Measurements from ENCODE around the gene CST9. TPM values are rescaled to one million over a fixed set of nuclear protein-coding genes. Genes with fewer than 3 reads are reported as not detected.

The CST9 gene
- total and polyA plus RNA-seq, 2 of the 13 experiments (the other 11 are each of a cell fraction or from before 2014, with no cell fraction given): 0.07 TPM; not detected in 1

GRCh38 chr20:23652926-23653325, 47.2 kb upstream of the CST9 start (continued):
- TF ChIP-seq ZBTB4 (CRISPR knock-in tag; IDR thresholded peaks at IDR 0.05; ENCODE audit: borderline replicate concordance) (no peak), ZNF644 (CRISPR knock-in tag; IDR thresholded peaks at IDR 0.05; ENCODE audit: low read depth) (peak; percentile 42; the same call in 1 of the 2 replicates), U2AF1 (optimal IDR thresholded peaks at IDR 0.05; ENCODE audit: low read depth, low read length) (no peak), EEA1 (CRISPR knock-in tag; IDR thresholded peaks at IDR 0.05; ENCODE audit: borderline replicate concordance) (peak; percentile 82; the same call in 1 of the 2 replicates), DZIP1 (CRISPR knock-in tag; IDR thresholded peaks at IDR 0.05) (0 out of 2 replicates have a peak, but pooled peaks have one; percentile 64), ZNF441 (CRISPR knock-in tag; IDR thresholded peaks at IDR 0.05; ENCODE audit: borderline replicate concordance) (no peak), ZNF850 (CRISPR knock-in tag; conservative IDR thresholded peaks at IDR 0.05) (no peak), STAT6 (CRISPR knock-in tag; IDR thresholded peaks at IDR 0.05; ENCODE audit: borderline replicate concordance) (0 out of 2 replicates have a peak, but pooled peaks have one; percentile 10), DBP (CRISPR knock-in tag; IDR thresholded peaks at IDR 0.05; ENCODE audit: not compliant biosample characterization) (no peak), GFI1 (CRISPR knock-in tag; IDR thresholded peaks at IDR 0.05; ENCODE audit: borderline replicate concordance) (no peak), ATF4 (CRISPR knock-in tag; IDR thresholded peaks at IDR 0.05) (no peak), ZBTB21 (CRISPR knock-in tag; IDR thresholded peaks at IDR 0.05) (0 out of 2 replicates have a peak, but pooled peaks have one; percentile 18), ZNF549 (CRISPR knock-in tag; IDR thresholded peaks at IDR 0.05) (no peak), ZBTB14 (CRISPR knock-in tag; IDR thresholded peaks at IDR 0.05) (no peak), ZBTB26 (CRISPR knock-in tag; IDR thresholded peaks at IDR 0.05; ENCODE audit: borderline replicate concordance) (peak; percentile 0; the same call in 1 of the 2 replicates)

Measured in HepG2 (cell line).